ENCODE results near the gene PRR33. TPM values are rescaled to one million over a fixed set of nuclear protein-coding genes. Genes with fewer than 3 reads are reported as not detected.
"Not testable (repeated sequence)": the region's sequence is repeated elsewhere in the genome, so short reads cannot be mapped to it uniquely, and the experiment has no call there.

The PRR33 gene
- under 1 TPM; 0.11 to 0.82 (median 0.24) TPM for total RNA-seq
- 0.81 TPM for polyA plus RNA-seq
- long read RNA-seq, donor 1, partial matches to known transcripts: 0 of 5 reads
- long read RNA-seq, donor 1, other reads (novel, unspliced or antisense): 2 of 5 reads
- long read RNA-seq, donor 2, transcript PRR33-201 (1 exons, 3,319 nt): major isoform, 6 of 7 reads
- long read RNA-seq, donor 2, partial matches to known transcripts: 0 of 7 reads
- long read RNA-seq, donor 2, other reads (novel, unspliced or antisense): 1 of 7 reads
- long read RNA-seq, donor 3, partial matches to known transcripts: 0 of 2 reads
- long read RNA-seq, donor 3, other reads (novel, unspliced or antisense): 0 of 2 reads
- long read RNA-seq, donor 4, partial matches to known transcripts: 0 of 1 reads
- long read RNA-seq, donor 4, other reads (novel, unspliced or antisense): 0 of 1 reads

DNA sequence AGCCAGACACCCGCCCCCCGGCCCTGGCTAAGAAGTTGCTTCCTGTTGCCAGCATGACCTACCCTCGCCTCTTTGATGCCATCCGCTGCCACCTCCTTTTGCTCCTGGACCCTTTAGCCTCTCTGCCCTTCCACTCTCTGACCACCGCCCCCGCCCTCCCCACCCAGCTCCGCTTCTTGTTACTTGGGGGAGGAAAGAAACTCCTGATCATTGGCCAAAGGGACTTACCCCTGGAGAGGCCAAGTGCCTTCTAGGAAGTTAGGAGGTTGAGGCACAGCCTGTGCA, at the start of gene PRR33:
Gene PRR33, minus strand, starts transcription at position 65 of the 285 bp plus-strand sequence. CDS start 1,311 bp downstream, outside the sequence.
- Histone ChIP-seq H3K4me1 (ENCODE audit: control insufficient read depth, insufficient read depth, low read length) (no peaks in the 10 kb centered on the region), H3K9me3 (ENCODE audit: control insufficient read depth, low read length) (no peaks in the 10 kb centered on the region), H3K27ac (ENCODE audit: low read length) (no peak within 1 kb of the TSS), H3K4me3 (ENCODE audit: low read length) (no peak within 1 kb of the TSS), H3K27me3 (ENCODE audit: control insufficient read depth, insufficient read depth) (no peaks in the 10 kb centered on the region)
- intact Hi-C loops (cut with DNase I): loop anchor here in 2 of 4 donors (10.0 kb wide), 2 partner anchors 47 to 53 kb away; partner anchors contain the start of gene MRPL23 (in 1 of the 2)
- DNase-seq (no peak), ATAC-seq (no peak)
- WGBS: 85% methylated on average over 7 of the region's 7 CpGs

DNA sequence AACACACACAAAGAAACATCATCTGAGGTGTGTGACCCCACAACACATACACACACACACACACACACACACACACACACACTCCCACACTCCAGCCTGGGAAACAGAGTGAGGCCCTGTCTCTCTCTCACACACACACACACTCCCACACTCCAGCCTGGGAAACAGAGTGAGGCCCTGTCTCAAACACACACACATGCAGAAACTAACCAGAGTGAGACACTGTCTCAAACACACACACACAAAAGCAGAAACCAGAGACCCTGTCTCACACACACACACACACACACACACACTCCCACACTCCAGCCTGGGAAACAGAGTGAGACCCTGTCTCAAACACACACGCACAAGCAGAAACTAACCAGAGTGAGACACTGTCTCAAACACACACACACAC, 48.1 kb upstream of the PRR33 start:
- H3K4me3 ChIP-seq (ENCODE audit: low read length); H3K9me3 ChIP-seq (ENCODE audit: control insufficient read depth, low read length); H3K27me3 ChIP-seq (ENCODE audit: control insufficient read depth, insufficient read depth); H3K27ac ChIP-seq (ENCODE audit: low read length); H3K4me1 ChIP-seq (ENCODE audit: control insufficient read depth, insufficient read depth, low read length): not testable (repeated sequence)
- intact Hi-C loops (cut with DNase I): loop anchor here (1.0 to 10.0 kb wide), 3 partner anchors 45 to 95 kb away; partner anchors contain the start of gene PRR33 (in 1 of the 4)
- peak; percentile 4 to 39 (median 20) for DNase-seq
- ATAC-seq: peak in 1 of 2 donors; percentile 53
- WGBS: 97% methylated on average over 1 of the region's 1 CpG

- peak; percentile 22 to 75 (median 59) for DNase-seq
- H3K4me1 ChIP-seq (ENCODE audit: control insufficient read depth, insufficient read depth, low read length): no peaks in the 10 kb centered on the region
- peak overlapping the region; percentile 7 for H3K27ac ChIP-seq (ENCODE audit: low read length)
- H3K4me3 ChIP-seq (ENCODE audit: low read length): no peak overlapping the region
- intact Hi-C loops (cut with DNase I): loop anchor here in 1 of 4 donors (1.0 kb wide), 1 partner anchor 45 kb away; no protein-coding TSS in a partner anchor
- H3K9me3 ChIP-seq (ENCODE audit: control insufficient read depth, low read length): no peaks in the 10 kb centered on the region
- 23% methylated on average over 23 of the region's 23 CpGs for WGBS
- no peaks in the 10 kb centered on the region for H3K27me3 ChIP-seq (ENCODE audit: control insufficient read depth, insufficient read depth)
- ATAC-seq: no peak
Measured at GRCh38 chr11:1939006-1939625, 47.4 kb upstream of the PRR33 start.

DNA sequence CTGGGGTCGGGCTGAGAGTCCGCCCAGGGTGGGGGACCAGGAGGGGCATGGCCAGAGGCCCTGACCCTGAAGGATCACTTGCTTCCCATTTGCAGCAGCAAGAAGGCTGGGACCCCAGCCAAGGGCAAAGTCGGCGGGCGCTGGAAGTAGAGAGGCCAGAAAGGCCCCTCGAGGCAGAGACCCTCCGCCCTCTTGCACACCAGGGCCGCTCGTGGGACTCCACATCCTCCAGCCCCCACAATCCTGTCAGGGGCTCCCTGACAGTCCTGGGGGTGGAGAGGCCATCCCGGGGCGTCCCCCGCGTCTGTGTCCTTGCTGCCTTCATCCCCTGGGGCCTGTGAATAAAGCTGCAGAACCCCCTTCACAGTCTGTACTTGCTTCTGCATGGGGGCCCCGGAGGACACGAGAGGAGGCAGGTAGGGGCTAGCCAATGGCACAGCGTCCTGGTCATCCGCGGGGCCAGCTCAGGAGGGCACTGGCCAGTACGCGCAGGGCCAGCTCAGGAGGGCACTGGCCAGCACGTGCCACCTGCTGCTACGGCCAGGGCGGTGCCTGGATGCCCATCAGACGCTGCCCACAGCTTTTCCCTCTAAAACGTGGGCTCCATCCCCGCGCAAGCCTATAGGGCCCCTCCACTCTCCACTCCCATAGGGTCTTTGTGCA, 46.8 kb upstream of the PRR33 start:
- DNase-seq: peak in 2 of 3 donors; percentile 42 to 47
- no peaks in the 10 kb centered on the region for H3K4me1 ChIP-seq (ENCODE audit: control insufficient read depth, insufficient read depth, low read length)
- H3K27ac ChIP-seq (ENCODE audit: low read length): peak overlapping the region; percentile 7
- WGBS: 64% methylated on average over 27 of the region's 27 CpGs
- H3K27me3 ChIP-seq (ENCODE audit: control insufficient read depth, insufficient read depth): no peaks in the 10 kb centered on the region
- no peaks in the 10 kb centered on the region for H3K9me3 ChIP-seq (ENCODE audit: control insufficient read depth, low read length)
- no peak for ATAC-seq
- intact Hi-C loops (cut with DNase I): loop anchor here in 1 of 4 donors (1.0 kb wide), 1 partner anchor 44 kb away; no protein-coding TSS in a partner anchor
- no peak overlapping the region for H3K4me3 ChIP-seq (ENCODE audit: low read length)

GRCh38 chr11:1937616-1938342, 46.1 kb upstream of the PRR33 start:
- no peaks in the 10 kb centered on the region for H3K27me3 ChIP-seq (ENCODE audit: control insufficient read depth, insufficient read depth)
- H3K27ac ChIP-seq (ENCODE audit: low read length): no peak overlapping the region
- no peaks in the 10 kb centered on the region for H3K9me3 ChIP-seq (ENCODE audit: control insufficient read depth, low read length)
- intact Hi-C loops (cut with DNase I): no loop called here
- ATAC-seq (no peak), DNase-seq (peak in 2 of 3 donors; percentile 48 to 50)
- no peak overlapping the region for H3K4me3 ChIP-seq (ENCODE audit: low read length)
- WGBS: 86% methylated on average over 35 of the region's 35 CpGs
- H3K4me1 ChIP-seq (ENCODE audit: control insufficient read depth, insufficient read depth, low read length): no peaks in the 10 kb centered on the region

DNA sequence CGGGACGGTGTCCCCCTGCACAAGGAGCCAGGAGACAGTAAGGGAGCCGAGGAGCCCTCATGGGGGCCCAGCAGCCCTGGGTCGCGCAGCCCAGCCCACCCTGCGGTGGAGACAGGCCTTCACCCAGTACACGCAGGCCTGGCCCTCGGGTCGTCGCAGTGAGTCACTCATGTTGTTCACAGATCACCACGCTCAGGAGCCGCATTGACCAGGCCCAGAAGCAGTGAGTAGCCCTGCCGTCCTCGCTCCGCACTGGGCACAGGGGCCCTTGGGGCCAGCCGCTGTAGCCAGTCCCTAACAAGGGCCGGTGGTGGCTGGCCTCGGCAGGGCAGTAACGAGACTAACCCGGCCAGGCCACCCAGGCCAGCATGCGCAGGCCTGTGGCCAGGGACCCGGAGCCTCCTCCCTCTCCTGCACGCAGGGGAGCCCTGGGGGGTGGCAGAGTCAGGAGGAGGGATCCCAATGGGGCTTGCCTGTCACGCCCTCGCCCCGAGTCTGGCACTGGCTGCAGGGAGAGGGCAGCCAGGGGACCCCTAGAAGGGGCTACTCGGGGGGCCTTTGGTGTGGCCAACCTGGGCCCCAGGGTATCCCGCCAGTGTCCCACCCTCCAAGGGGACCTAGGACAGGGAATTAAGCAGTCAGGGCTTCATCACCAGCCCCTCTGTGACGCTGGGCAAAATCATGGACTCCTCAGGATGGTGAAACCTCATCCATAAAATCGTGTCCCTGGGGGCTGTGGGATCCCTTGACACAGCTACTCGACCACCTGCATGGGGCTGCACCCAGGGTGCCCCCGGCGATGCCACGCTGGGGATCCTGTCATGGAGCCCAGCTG, 45.3 kb upstream of the PRR33 start:
- no peaks in the 10 kb centered on the region for H3K9me3 ChIP-seq (ENCODE audit: control insufficient read depth, low read length)
- no peaks in the 10 kb centered on the region for H3K4me1 ChIP-seq (ENCODE audit: control insufficient read depth, insufficient read depth, low read length)
- intact Hi-C loops (cut with DNase I): no loop called here
- H3K4me3 ChIP-seq (ENCODE audit: low read length): no peak overlapping the region
- H3K27me3 ChIP-seq (ENCODE audit: control insufficient read depth, insufficient read depth): no peaks in the 10 kb centered on the region
- peak in 2 of 3 donors; percentile 41 to 48 for DNase-seq
- WGBS: 92% methylated on average over 34 of the region's 34 CpGs
- no peak overlapping the region for H3K27ac ChIP-seq (ENCODE audit: low read length)
- ATAC-seq: no peak

- no peaks in the 10 kb centered on the region for H3K27me3 ChIP-seq (ENCODE audit: control insufficient read depth, insufficient read depth)
- intact Hi-C loops (cut with DNase I): no loop called here
- DNase-seq: peak in 2 of 3 donors; percentile 32 to 50
- H3K4me3 ChIP-seq (ENCODE audit: low read length): no peak overlapping the region
- no peaks in the 10 kb centered on the region for H3K9me3 ChIP-seq (ENCODE audit: control insufficient read depth, low read length)
- WGBS: 91% methylated on average over 34 of the region's 34 CpGs
- H3K27ac ChIP-seq (ENCODE audit: low read length): no peak overlapping the region
- H3K4me1 ChIP-seq (ENCODE audit: control insufficient read depth, insufficient read depth, low read length): no peaks in the 10 kb centered on the region
- no peak for ATAC-seq
Measured at GRCh38 chr11:1936072-1936780, 44.5 kb upstream of the PRR33 start.

- DNase-seq (peak in 2 of 3 donors; percentile 35 to 46), ATAC-seq (no peak)
- H3K27ac ChIP-seq (ENCODE audit: low read length): no peak overlapping the region
- intact Hi-C loops (cut with DNase I): no loop called here
- 89% methylated on average over 33 of the region's 33 CpGs for WGBS
- H3K4me1 ChIP-seq (ENCODE audit: control insufficient read depth, insufficient read depth, low read length): no peaks in the 10 kb centered on the region
- H3K27me3 ChIP-seq (ENCODE audit: control insufficient read depth, insufficient read depth): no peaks in the 10 kb centered on the region
- no peaks in the 10 kb centered on the region for H3K9me3 ChIP-seq (ENCODE audit: control insufficient read depth, low read length)
- H3K4me3 ChIP-seq (ENCODE audit: low read length): no peak overlapping the region
Measured at GRCh38 chr11:1935156-1936071, 43.7 kb upstream of the PRR33 start.

Data from right cardiac atrium (tissue), 5 donors.